ENCODE measurements around the gene QSOX1. TPM values are rescaled to one million over a fixed set of nuclear protein-coding genes. Genes with fewer than 3 reads are reported as not detected.

The QSOX1 gene
- total and polyA plus RNA-seq, 2 donors = 9.1 to 48.2 TPM

DNA sequence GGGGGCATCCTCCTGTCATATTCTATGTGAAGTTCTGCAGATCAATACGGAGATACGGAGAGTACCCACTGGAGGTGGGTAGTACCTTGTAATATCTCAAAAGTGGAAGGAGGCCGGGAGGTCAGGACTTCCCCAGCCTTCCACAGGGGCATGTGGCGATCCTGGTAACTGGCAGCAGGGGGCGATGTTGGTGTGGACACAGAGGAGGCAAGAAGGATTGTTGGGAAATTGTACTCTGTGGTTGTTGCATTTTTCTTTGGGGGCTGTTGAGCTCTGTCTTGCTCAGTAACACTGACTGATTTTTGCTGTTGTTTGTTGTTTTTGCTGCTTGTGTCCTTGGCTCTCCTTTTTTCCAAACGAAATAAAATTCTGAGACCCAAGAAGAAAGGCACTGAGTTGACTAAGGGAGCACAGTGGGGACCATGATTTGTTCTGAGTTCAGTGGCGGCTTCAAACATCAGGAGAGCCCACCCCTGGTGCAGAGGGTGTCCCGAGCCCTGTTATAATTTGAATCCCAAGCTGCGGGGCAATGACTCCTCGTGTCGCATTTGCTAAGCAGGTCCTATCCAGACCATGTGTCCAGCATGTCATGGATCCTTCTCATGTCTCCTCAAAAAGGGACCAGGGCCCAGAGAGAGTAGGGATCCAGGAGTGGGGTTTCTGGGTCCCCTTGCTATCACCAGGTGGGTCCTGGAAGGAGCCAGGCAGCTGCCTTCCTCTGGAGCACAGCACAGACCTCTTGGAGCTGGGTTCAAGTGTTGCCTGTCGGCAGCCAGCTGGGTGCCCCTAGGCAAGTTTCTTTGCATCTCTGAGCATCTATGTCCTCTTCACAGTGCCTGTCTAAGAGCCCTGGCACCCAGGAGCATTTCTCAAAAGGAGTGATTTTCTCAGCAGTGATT lies 98.2 kb downstream of the QSOX1 start:
- Histone ChIP-seq H3K27ac (ENCODE audit: low read depth in 1 of 2, low read length in 1 of 2) (no peak overlapping the region), H3K4me3 (ENCODE audit: low read length in 2 of 2) (no peak overlapping the region), H3K27me3 (ENCODE audit: control insufficient read depth in 2 of 2, insufficient read depth in 1 of 2, low read length in 1 of 2) (no peaks in the 10 kb centered on the region), H3K4me1 (ENCODE audit: control insufficient read depth in 2 of 2, insufficient read depth in 2 of 2, low read length in 2 of 2) (no peaks in the 10 kb centered on the region), H3K9me3 (ENCODE audit: control insufficient read depth in 2 of 2, insufficient read depth in 1 of 2, low read length in 1 of 2) (no peaks in the 10 kb centered on the region), H3K36me3 (ENCODE audit: control insufficient read depth in 2 of 2, insufficient read depth in 2 of 2, low read length in 1 of 2) (no peaks in the 10 kb centered on the region)
- 71% methylated on average over 12 of the region's 12 CpGs for WGBS
- peak in 7 of 9 donors; percentile 18 to 60 (median 34) for DNase-seq (ENCODE audit: low read depth in 6 of 9, low spot score in 9 of 9)

Other genes with a start within 250 kb of the QSOX1 start
- gene CEP350, start 200.1 kb upstream of the QSOX1 start, total RNA-seq = 53.3 TPM
- gene CEP350, start 200.1 kb upstream of the QSOX1 start, polyA plus RNA-seq = 8.3 TPM
- gene LHX4, start 75.4 kb downstream of the QSOX1 start, total RNA-seq = 0.05 TPM
- 0.05 TPM for gene LHX4, start 75.4 kb downstream of the QSOX1 start, polyA plus RNA-seq

Data from thymus (tissue), 11 donors.